PC-9 (cell line): ENCODE data around the gene CILP2.

Source experiments
- EZH2 ChIP-seq: fragments of 200-600 bp; sonication (generic); IDR thresholded peaks from 2 replicates; pipeline ENCODE4 v1.8.0; 2017; ENCODE audit warnings: antibody characterized with exemption, low read depth
- TF ChIP-seq, protein P1 (sequence below): fragments of 200-600 bp; sonication (generic); conservative IDR thresholded peaks from 2 replicates; pipeline ENCODE4 v1.6.1; 2017; ENCODE audit warnings: mixed run types, antibody characterized with exemption, mild to moderate bottlenecking, moderate library complexity

DNA sequence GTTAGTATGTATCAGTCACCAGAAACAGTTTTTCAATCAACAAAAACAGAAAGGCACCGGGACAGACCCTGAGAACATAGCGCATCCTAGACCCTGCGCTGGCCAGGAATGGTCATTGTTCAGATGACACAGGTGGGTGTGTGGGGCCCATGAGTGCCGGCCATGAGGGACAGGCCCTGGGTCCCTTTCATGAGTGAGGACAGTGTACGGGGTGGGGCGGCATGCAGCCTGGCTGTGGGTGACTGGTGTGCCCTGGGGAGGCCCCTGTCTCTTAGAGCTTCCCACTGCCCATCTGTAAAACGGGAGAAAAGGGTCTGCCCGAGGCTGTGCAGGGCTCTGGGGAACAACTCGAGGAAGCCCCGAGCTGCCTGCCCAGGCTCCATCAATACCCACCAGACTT lies 54.6 kb downstream of the CILP2 start:
- TF ChIP-seq EZH2, result no peak
- TF ChIP-seq, protein P1, sequence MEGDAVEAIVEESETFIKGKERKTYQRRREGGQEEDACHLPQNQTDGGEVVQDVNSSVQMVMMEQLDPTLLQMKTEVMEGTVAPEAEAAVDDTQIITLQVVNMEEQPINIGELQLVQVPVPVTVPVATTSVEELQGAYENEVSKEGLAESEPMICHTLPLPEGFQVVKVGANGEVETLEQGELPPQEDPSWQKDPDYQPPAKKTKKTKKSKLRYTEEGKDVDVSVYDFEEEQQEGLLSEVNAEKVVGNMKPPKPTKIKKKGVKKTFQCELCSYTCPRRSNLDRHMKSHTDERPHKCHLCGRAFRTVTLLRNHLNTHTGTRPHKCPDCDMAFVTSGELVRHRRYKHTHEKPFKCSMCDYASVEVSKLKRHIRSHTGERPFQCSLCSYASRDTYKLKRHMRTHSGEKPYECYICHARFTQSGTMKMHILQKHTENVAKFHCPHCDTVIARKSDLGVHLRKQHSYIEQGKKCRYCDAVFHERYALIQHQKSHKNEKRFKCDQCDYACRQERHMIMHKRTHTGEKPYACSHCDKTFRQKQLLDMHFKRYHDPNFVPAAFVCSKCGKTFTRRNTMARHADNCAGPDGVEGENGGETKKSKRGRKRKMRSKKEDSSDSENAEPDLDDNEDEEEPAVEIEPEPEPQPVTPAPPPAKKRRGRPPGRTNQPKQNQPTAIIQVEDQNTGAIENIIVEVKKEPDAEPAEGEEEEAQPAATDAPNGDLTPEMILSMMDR, result no peak
